Esophagus muscularis mucosa (tissue), 4 donors: ENCODE data around the gene ADGRD2. TPM values are rescaled to one million over a fixed set of nuclear protein-coding genes. Genes with fewer than 3 reads are reported as not detected.

Source experiments
- DNase-seq: peaks from one replicate; pipeline ENCODE4 v3.0.0-alpha.2; 2017; ENCODE audit errors: extremely low spot score
- H3K27ac ChIP-seq, 4 donors: fragments of 200-600 bp; sonication (generic); replicated peaks in 1 of 4; 1 replicate in 3 of 4; 2 replicates in 1 of 4; pipeline ENCODE4 v1.5.1; 2016 to 2019; ENCODE audit warnings: mild to moderate bottlenecking in 1 of 4
- H3K27me3 ChIP-seq, 4 donors: fragments of 200-600 bp; sonication (generic); one replicate each; pipeline versions ENCODE4 v1.5.1 to v1.6.0; 2016 to 2019
- H3K36me3 ChIP-seq, 4 donors: fragments of 200-600 bp; sonication (generic); one replicate each; pipeline ENCODE4 v1.5.1; 2016 to 2019
- H3K4me1 ChIP-seq, 4 donors: fragments of 200-600 bp; sonication (generic); one replicate each; pipeline ENCODE4 v1.5.1; 2016 to 2019
- H3K4me3 ChIP-seq, 4 donors: fragments of 200-600 bp; sonication (generic); 1 replicate in 2 of 4; 2 replicates in 2 of 4; pipeline ENCODE4 v1.5.1; 2016 to 2019; ENCODE audit warnings: mild to moderate bottlenecking in 4 of 4, moderate library complexity in 1 of 4
- H3K9me3 ChIP-seq, 4 donors: fragments of 200-600 bp; sonication (generic); 1 replicate in 3 of 4; 2 replicates in 1 of 4; pipeline ENCODE4 v1.5.1; 2016 to 2019
- CTCF ChIP-seq, 3 experiments: fragments of 200-600 bp in 2 of 3; fragments of 450-650 bp in 1 of 3; sonication (generic) in 2 of 3; IDR thresholded peaks; one replicate each; pipeline ENCODE4 v1.5.1; 2017 to 2019; ENCODE audit warnings: antibody characterized with exemption in 3 of 3, mild to moderate bottlenecking in 2 of 3, moderate library complexity in 1 of 3
- EP300 ChIP-seq: sonication (generic); formaldehyde crosslinking; IDR thresholded peaks from one replicate; pipeline ENCODE4 v1.6.1; 2017; ENCODE audit warnings: antibody characterized with exemption
- POLR2A ChIP-seq: fragments of 450-650 bp; IDR thresholded peaks from one replicate; pipeline ENCODE4 v1.6.1; 2017; ENCODE audit warnings: antibody characterized with exemption, moderate library complexity, mild to moderate bottlenecking, low read depth
- POLR2AphosphoS5 ChIP-seq, 2 donors: sonication (generic); formaldehyde crosslinking; IDR thresholded peaks; one replicate each; pipeline ENCODE4 v1.6.1; 2017; ENCODE audit warnings: antibody characterized with exemption in 2 of 2
- WGBS: methylation state at CpG from one replicate; pipeline ENCODE4 v1.1.5; 2018; 5-methylcytosine and 5-hydroxymethylcytosine counted together
- intact Hi-C: fragments of 100-400 bp; cut with DNase I; formaldehyde crosslinking; loops from one replicate; pipeline ENCODE4 v1.15.1; 2023
- total RNA-seq, 4 donors: library from RNA; depleted of rRNA; stranded (reverse); fragments of >200 nt; gene quantifications; one replicate each; pipeline versions ENCODE4 v1.1.0 to v1.2.1, GENCODE V29; 2016

ADGRD2 gene
- total RNA-seq, 4 donors from 2014 or later, result not detected

GRCh38 chr9:124500028-124500795, 50.0 kb downstream of the ADGRD2 start:
- 91% methylated on average over 18 of the region's 40 CpGs for WGBS
- H3K27ac ChIP-seq, result no peak overlapping the region
- no peak for TF ChIP-seq CTCF (IDR thresholded peaks at IDR 0.05)
- TF ChIP-seq EP300, result no peak
- no peaks in the 10 kb centered on the region for H3K36me3 ChIP-seq
- H3K4me3 ChIP-seq, result no peak overlapping the region
- DNase-seq, result no peak
- intact Hi-C loops, result no loop called here
- no peaks in the 10 kb centered on the region for H3K9me3 ChIP-seq
- peaks cover 17 to 26% (median 24%) of the 10 kb centered on the region in 4 donors for H3K4me1 ChIP-seq
- H3K27me3 ChIP-seq, result peaks cover 8 to 87% (median 36%) of the 10 kb centered on the region in 4 donors

- H3K36me3 ChIP-seq, result no peaks in the 10 kb centered on the region
- H3K27ac ChIP-seq, result no peak overlapping the region
- peaks cover 8 to 87% (median 41%) of the 10 kb centered on the region in 4 donors for H3K27me3 ChIP-seq
- WGBS, result 71% methylated on average over 7 of the region's 12 CpGs
- DNase-seq, result no peak
- intact Hi-C loops, result no loop called here
- H3K4me3 ChIP-seq, result no peak overlapping the region
- TF ChIP-seq POLR2A, result no peak
- no peak for TF ChIP-seq EP300
- TF ChIP-seq CTCF (IDR thresholded peaks at IDR 0.05), result no peak
- TF ChIP-seq POLR2AphosphoS5 (IDR thresholded peaks at IDR 0.05), result no peak
- H3K9me3 ChIP-seq, result no peaks in the 10 kb centered on the region
- peaks cover 17 to 26% (median 24%) of the 10 kb centered on the region in 4 donors for H3K4me1 ChIP-seq
Measured at GRCh38 chr9:124500796-124501611, 50.8 kb downstream of the ADGRD2 start.

GRCh38 chr9:124501771-124502320, 51.6 kb downstream of the ADGRD2 start:
- H3K4me1 ChIP-seq, result peaks cover 17 to 26% (median 24%) of the 10 kb centered on the region in 4 donors
- H3K4me3 ChIP-seq, result no peak overlapping the region
- H3K9me3 ChIP-seq, result no peaks in the 10 kb centered on the region
- TF ChIP-seq CTCF (IDR thresholded peaks at IDR 0.05) (no peak), POLR2AphosphoS5 (IDR thresholded peaks at IDR 0.05) (no peak), EP300 (no peak), POLR2A (no peak)
- no peak overlapping the region for H3K27ac ChIP-seq
- 62% methylated on average over 11 of the region's 11 CpGs for WGBS
- H3K36me3 ChIP-seq, result no peaks in the 10 kb centered on the region
- DNase-seq, result no peak
- peaks cover 8 to 87% (median 41%) of the 10 kb centered on the region in 4 donors for H3K27me3 ChIP-seq
- intact Hi-C loops, result no loop called here

GRCh38 chr9:124502711-124503702, 52.8 kb downstream of the ADGRD2 start:
- H3K4me1 ChIP-seq, result peaks cover 17 to 26% (median 24%) of the 10 kb centered on the region in 4 donors
- H3K27ac ChIP-seq, result no peak overlapping the region
- peaks cover 8 to 91% (median 41%) of the 10 kb centered on the region in 4 donors for H3K27me3 ChIP-seq
- DNase-seq, result no peak
- TF ChIP-seq EP300, result no peak
- no peaks in the 10 kb centered on the region for H3K9me3 ChIP-seq
- H3K36me3 ChIP-seq, result no peaks in the 10 kb centered on the region
- intact Hi-C loops, result no loop called here
- 0% methylated on average over 16 of the region's 96 CpGs for WGBS
- peak overlapping the region in 3 of 4 donors; percentile 13 to 42 (median 23) for H3K4me3 ChIP-seq
